Stimulated activated CD8-positive, alpha-beta memory T cell treated with anti-CD3 and anti-CD28 coated beads, Interleukin-7, amount 100 ng/mL, for 1 hour (primary cell): ENCODE measurements around the gene GPX2.

Source experiments
- DNase-seq, 2 donors: peaks; one replicate each; pipeline ENCODE4 v3.0.0-alpha.2; 2020; ENCODE audit warnings: low read depth in 2 of 2

GPX2 gene

DNA sequence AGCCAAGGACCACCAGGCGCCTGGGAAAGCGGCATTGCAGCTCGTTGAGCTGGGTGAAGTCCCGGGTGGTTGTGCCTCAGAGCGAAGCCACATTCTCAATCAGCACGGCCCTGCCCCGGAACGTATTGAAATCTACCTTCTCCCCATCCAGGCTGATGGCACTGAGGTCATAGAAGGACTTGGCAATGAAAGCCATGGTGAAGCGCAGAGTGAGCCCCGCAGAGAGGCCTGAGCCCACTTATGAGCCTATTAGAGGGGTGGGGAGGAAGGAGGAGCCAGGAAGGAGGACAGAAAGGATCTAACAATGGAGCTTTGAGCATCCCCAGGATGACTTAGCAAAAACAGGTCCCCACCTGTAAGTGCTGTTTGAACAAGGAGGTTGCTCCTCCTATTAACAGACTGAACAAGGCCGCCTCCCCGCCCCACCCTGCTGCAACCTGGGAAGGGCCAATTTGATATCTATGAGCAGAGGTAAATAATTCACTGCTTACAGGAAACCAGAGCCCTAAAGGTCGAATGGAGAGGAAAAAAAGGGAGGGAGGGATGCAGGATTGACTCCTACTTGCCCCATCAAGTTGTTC is at the start of gene GPX2:
Gene GPX2 (minus strand): TSS at position 215 of the 581 bp plus-strand sequence. CDS start 19 bp downstream, at position 196.
- no peak for DNase-seq

DNA sequence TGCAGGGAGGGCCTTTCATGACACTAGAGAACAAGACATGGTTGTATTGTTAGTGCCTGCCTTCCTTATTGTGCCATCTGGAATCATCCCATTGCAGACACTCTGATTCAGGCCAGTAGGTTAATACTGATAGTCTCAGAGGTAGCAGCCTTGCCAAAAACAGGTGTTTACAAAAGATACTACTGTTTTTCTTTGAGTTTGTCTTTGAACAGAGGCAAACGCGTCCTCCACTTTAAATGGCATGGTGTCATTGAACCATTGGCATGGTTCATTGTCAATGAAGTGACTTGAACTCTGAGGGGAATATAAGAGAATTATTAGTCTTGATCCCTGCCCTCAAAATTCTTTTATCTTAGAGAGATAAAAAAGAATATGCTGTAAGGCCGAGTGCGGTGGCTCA is 48.4 kb upstream of the GPX2 start:
- no peak for DNase-seq

DNA sequence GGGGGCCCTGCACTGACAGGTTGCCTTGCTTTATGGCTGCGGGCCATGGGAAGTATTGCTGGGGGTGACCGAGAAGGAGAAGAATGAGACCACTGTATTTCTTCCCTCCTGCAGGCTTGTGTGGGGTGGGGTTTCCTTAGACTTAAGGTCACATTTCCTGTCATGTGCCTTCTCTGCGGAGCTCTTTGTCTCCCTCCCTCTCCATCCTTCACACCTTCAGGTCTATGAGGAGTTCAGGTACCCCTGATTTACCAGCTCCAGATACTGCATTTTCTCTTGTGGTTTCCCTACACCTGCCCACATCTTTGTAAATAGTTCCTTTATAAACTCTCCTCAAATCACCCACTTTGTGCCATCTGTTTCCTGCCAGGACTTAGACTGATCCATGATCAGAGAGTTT is 47.8 kb upstream of the GPX2 start:
- DNase-seq = no peak

DNA sequence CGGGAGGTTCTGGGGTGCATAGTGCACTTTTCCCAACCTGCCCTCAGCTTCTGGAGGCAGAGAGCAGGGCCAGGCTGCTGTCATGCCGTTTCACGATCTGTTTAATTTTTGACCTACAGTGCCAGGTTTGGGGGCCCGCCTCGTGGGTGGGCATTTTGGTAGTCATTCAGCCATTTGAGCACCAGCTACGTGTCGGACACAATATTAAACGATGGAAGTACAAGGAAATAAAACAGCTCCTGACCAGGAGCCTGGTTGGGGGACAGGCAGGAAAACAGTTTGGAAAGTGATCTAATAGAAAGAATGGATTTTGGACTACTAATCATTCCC is 44.9 kb upstream of the GPX2 start:
- DNase-seq = no peak

DNA sequence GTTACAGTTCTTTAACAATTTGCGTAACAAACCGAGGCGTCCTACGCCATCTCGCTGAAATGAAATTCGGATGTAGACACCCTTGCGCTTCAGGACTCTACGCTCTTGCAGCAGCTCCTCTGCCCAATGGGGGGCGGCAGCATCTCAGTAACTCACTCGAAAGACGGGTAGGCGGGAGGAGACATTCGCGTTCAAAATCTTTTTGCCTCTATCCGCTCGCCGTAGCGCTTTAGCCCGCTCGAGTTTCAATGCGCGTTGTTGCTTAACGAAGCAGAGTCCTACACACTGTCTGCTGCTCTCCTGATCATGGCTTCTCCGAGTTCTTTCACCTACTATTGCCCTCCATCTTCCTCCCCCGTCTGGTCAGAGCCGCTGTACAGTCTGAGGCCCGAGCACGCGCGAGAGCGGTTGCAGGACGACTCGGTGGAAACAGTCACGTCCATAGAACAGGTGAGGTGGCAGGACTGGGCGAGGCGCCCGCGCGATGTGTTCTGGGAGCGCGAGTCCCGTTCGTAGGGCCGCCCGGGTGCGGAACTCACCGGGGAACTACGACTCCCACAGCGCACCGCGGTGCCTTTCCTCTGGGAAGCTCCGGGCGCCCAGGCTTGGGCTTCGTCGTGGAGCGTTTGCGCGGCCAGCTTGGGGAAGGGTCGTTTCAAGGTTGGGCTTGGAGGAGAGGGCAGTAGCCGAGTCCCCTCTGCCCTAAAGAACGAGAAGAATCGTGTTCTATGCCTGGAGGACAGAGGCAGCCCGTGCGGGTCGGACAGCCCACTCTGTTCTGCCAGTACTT is 44.3 kb upstream of the GPX2 start, which contains the start of gene FNTB:
Gene FNTB (plus strand): TSS at position 248 of the 790 bp plus-strand sequence. CDS start 59 bp downstream, at position 307.
- peak; percentile 79 to 82 for DNase-seq

DNA sequence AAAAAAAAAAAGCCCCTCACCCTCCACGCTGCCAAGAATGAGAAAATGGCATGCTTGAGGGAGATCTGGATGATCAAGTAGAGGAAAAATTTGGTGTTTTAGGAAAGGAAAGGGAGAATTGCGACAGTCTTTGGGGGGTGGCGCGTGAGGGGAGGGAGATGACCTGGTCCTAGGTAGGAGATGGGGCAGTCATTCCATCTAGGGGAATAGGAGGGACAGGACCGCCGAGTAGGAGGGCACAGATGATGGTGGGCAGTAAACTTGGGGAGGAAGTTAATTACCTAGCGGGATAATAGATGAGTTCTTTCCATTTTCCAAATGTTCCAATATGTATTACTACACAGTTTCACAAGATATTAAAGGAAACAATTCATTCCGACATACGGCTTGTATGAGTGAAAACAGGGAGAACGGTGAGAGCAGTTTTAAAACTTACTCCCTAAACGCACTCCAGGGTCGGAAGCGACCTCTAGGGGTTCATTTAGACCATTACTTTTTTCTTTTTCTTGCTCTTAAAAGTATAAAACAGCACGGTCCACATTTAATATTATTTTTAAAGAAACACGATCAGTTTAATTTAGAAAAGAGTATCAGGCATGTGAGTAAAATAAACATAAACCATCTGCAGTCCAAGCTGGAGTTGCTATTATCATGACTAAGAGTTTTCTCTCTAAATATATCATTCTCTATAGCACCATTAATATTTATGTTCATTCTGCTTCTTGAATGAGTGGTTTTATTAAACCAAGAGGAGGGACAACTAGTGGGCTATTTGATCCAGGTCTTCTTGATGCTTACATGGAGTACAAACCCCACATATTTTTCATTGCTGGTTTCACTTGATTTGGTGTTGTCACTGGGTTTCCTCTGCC is 41.1 kb upstream of the GPX2 start:
- DNase-seq = no peak

DNA sequence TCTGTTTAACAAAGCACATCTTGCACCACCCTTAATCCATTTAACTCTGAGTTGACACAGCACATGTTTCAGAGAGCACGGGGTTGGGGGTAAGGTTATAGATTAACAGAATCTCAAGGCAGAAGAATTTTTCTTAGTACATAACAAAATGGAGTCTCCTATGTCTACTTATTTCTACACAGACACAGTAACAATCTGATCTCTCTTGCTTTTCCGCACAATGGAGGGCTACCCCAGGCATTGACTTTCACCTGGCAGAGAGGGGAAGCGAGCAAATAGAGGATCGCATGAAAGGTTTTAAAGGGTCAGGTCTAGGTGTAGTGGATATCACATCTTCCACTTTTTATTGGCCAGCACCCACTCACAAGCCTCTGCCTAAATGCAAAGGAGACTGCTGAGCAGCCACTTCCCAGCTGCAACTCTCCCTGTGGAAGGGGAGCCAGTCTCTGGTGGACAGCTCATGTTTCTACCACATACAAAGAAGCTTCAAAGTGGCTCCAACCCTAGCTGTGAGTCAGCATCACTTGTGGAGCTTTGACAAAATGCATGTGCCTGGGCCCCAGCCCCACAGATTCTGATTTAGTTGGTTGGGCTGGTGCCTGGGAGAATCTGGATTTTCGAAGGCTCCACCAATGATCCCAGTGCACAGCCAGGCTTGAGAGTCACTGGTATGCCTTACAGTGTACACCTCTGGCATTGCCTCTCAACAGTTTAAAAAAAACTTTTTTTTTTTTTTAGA is 37.0 kb upstream of the GPX2 start:
- no peak for DNase-seq

DNA sequence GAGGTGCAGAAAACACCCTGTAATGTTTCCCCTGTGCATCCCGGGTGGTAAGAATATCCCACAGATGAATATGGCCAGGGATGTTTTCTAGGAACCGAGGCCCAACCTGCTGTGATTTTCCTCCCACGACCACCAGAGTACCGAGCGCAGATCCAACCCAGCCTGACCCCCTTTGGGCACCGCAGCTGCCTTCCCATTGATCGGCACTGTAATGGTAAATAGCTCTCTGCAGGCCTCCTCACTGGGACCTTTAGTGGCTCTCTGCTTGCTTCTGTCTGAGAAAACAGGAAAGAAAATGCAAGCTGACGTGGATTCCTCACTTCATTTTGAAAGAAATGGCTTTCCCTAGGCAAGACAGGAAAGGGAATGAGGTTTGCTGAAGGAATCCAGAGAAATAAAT is 32.0 kb upstream of the GPX2 start:
- no peak for DNase-seq

DNA sequence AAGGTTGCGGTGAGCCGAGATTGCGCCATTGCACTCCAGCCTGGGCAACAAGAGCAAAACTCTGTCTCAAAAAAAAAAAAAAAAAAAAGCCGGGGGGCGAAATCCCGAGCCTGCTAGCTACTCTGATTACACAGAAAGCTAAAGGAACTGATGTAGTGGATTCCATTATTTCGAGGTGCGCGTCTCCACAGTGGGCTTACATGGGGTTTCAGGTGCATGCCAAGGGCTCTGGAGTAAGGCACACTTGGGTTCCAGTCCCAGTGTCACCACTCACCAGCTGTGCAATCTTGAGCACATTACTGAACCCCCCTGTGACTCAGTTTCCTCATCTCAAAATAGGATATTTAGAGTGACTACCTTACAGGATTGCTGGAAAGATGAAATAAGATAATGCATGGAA is 31.3 kb upstream of the GPX2 start:
- DNase-seq = no peak

DNA sequence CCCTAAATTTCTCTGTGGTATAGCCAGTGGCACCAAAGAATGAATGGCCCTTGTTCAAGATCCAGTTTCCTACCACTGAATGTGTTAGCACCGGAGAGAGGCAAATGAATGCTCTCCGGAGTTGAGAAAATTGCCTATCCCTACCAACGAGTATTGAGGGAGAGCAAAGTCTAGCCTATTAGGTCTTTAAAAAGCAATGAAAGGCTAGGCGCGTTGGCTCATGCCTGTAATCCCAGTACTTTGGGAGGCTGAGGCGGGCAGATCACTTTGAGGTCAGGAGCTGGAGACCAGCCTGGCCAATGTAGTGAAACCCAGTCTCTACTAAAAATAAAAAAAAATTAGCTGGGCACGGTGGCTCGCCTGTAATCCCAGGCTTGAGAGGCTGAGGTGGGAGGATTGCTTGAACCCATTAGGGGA is 30.5 kb upstream of the GPX2 start:
- DNase-seq = no peak

DNA sequence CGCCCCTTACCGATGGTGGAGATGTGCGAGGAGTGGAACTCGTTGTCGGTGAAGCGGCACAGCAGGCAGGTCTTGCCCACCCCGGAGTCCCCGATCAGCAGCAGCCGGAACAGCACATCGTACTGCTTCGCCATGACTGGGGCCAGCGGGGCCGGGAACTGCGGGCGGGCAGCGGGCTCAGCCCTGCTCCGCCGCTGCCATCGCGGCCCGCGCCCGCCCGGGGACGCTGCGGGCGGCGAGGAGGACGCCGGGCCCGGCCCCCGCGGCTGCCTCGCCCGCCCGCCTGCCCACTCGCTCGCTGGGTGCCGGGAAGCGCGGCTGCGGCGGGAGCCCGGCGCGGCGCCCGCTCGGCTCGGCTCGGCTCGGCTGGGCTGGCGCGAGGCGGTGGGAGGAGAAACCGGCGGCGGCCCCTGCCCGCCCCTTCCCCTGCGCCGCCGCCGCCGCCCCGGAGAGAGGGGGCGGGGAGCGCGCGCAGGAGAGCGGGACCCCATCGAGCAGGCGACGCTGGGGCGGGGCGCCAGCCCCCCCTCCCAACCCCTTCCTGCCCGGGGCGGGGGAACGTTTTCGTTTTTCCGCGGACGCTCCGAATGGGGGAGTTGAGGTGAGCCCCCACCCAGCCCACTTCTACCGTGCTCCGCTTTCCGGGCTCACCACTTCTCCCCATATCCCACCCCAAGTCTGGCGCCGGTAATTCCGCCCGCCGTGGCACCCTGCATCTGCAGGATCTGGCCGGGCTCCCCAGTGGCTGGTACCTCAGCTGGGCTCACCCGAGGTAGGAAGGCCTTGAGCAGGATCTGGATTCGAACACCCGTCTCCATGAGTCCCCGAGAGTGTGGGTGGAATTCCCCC is 29.6 kb upstream of the GPX2 start, which contains the start of gene RAB15:
Gene RAB15 (minus strand): TSS at position 394 of the 849 bp plus-strand sequence. CDS start 260 bp downstream, at position 134.
- no peak for DNase-seq

DNA sequence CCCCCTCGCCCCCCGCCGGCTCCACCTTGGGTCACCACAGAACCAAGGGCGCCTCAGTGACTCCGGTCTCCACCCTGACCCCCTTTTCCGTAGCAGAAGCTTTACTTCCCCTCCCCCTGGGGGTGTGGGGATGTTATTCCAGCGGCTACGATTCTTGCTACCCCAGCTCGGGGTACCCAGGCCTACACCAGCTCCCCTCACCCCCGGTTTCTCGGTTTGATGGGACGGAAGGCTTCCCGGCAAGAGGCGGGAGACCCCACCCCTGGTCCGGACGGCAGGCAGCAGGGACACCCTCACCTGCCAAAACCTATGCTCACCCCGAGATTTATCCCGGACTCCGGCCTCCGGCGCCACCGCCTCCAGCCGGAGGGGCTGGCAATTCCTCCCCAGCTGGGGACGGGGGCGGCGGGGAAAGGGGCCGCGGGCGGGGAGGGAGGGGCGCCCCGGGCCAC is 29.0 kb upstream of the GPX2 start:
- no peak for DNase-seq

DNA sequence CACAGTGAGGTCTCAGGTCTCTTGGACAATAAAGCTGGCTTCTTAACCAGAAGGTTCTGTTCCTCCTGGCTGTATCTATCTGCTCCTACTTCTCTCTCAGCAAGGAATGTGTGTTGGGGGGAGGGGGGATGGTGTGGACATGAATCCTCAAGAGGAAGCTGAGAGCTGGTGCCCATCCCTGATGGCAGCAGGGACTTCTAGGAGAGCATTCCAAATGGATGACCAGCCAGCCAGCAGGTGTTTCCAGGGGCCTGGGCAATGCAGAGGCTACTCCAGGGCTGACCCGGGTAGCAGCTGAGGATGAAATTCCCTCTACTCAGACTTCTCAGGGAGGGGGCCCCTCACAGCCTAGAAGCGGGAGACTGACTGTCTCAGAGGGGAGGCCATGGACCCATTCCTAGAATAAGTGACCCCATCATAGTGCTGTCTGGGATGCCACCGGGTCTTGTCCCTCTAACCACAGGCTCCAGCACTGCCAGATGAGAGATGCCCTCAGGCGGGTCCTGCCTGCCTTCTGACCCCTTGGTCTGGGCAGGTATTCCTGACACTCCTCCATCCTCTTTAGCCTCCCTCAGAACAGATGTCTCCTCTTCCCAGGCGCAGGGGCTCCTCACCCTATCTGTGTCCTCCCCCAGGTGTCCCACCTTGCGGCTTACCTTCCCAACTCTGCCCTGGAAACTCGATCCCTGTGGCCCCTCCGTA is 28.4 kb upstream of the GPX2 start:
- DNase-seq = no peak

DNA sequence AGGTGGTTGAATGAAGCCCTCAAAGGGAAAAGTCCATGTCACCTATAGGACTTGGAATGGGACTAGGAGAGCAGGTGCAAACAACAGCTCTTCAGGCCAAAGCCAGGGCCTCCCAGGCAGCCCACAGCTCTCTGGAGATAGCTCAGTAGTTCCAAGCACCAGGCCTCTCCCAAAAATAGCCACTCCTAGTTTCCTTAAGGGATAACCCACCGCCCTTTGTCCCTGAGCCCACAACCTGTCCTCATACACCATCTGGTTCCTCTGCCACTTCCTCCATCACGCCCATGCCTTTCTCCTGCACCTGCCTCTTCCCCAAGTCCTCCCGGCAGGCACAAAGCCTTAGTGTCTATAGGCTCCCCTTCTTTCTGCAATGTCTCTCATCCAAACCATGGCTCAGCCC is 27.5 kb upstream of the GPX2 start:
- no peak for DNase-seq

DNA sequence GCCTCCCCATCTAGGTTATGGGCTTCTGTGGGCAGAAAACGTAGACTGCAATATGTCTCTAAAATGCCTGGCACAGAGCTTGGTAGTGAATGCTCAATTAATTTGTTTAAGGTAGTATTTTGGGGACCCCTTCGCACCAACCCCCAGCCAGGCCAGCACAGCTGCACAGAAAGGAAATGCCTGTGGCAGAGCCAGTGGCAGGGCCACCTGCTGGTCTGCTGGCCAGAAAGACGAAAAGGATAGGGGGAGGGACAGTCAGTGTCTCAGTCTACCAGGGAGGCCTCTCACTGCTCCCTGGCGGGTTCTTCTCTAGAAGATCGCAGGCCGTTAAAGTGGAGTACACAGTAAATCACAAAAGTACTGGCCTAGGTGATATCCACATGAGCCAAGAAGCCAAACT is 26.1 kb upstream of the GPX2 start:
- DNase-seq = no peak

DNA sequence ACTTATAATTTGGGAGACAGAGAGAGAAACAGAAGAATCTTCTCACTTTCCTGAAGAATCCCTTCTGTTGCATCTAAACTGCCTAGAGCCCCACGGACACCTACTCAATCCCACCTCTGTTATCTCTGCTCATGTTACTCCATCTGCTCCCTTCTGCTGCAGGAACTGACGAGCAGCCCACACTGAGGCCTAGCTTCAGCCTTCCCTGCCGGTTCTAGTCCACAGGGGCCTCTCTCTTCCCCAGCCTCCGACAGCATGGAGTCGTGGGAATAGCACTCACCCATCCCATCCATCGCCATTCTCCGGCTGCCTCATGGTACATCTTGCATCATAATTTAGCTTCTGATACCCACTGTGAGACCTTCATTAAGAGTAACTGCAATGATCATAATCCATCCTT is 25.6 kb upstream of the GPX2 start:
- DNase-seq = no peak

DNA sequence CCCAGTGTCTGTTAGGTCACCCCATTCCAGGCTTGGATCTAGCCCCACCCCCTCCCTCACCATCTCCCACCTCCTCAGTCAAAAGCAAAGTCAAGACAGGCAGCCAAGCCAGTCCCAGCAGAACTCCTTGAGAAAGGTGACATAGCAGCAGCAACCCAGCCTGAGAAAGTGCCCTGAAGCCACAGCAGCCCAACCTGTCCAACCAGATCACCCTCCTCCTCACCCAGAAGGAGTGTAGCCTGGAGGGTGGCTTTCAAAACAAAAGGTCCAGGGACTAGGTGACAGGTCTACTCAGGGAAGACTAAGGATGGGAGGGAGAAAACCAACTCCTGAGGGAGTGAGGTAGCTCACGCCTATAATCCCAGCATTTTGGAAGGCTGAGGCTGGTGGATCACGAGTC is 24.4 kb upstream of the GPX2 start:
- DNase-seq = no peak

DNA sequence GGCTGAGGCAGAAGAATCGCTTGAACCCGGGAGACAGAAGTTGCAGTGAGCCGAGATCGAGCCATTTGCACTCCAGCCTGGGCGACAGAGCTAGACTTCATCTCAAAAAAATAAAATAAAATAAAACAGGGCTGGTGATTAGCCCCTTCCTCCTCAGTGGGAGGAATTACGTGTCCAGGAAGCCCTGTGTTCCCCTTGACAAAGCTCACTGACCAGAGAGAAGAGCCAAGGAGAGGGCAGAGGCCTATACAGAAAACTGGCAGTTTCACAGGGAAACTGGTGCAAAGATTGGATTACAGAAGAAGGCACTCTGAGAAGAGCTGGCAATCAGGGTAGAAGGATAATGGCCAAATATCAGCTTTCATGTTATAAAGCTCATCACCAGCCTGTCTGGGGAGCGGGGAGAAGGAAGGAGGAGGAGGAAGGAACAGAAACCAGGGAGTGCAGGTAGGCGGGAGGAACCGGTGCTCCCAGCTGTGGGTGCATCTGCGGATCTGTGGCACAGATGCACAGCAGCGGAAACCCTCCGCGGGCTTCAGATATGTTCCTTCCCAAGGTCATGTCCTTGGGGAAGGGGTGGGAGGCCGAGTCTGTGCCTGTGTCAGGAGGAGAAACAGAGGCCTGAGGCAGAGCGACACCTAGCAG is 22.9 kb upstream of the GPX2 start:
- DNase-seq = no peak

DNA sequence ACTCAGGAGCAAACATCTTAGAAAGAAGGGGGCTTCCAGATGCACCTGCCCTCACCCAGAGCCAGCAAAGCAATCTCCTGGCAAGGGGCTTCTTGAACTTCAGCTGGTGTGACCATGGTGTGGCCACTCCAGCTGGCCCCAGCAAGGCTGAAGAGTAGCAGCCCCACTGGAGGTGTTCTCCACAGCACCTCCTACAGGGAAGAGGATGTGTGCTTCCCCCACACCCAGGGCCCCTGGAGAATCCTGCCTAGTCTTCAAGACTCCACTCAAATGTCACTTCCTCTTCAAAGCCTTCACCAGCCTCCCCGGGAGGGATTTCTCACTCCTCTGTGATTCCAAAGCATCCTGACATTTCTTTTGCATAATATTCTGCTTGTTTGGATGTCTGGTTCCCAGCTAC is 21.1 kb upstream of the GPX2 start:
- DNase-seq = no peak
